ENCODE measurements around the gene SERP2.

DNA sequence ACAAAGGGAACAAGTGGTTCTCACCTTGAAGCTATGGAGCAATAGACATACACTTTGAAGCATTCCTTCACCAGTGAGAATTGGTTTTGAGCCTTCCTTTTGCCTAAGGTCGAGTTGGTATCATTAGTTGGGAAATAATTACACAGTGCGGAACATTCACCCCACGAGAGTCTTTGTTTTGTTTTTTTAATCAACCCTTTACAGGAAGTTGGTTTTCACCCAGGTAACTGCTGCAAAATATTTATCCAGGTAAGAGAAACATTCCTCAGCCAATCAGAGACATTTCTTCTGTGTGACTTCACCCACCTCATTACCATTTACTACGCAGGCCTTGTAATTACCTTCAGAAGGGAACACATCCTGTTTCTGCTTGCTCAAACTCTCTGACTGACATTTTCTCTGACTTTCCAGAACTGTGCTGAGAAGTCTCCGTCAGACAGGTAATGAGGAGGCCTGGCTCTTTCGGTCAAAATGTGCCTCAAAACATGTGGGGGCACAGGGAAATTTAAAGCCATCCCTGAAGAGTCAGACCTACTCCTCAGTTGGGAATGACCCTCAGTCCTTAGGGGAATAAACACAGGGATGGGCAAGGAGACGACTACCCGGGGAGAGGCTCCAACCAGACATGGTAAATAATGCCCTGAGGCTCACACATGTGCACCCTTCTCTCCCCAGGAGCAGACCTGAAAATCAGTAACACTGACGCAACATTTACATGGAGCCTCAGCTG is 22.7 kb upstream of the SERP2 start:
- no peak for TF ChIP-seq POLR2A (IDR thresholded peaks at IDR 0.05)
- no peak for TF ChIP-seq CTCF (IDR thresholded peaks at IDR 0.05)
